Naive B cell (primary cell): ENCODE results near the gene RBL1. TPM values are rescaled to one million over a fixed set of nuclear protein-coding genes. Genes with fewer than 3 reads are reported as not detected.

Source experiments
- ATAC-seq, 2 donors: fragments of 150-1000 bp; cut with Tn5 transposase; 2 replicates each; pipeline ENCODE4 v1.10.0; 2021; ENCODE audit warnings: low read depth in 2 of 2, mild to moderate bottlenecking in 2 of 2, moderate library complexity in 2 of 2
- DNase-seq: peaks from one replicate; pipeline ENCODE4 v3.0.0; 2022
- H3K27ac Mint-ChIP-seq, 6 donors: one replicate each; pipeline ENCODE4 v1.8.0; 2020 to 2022; ENCODE audit warnings: mild to moderate bottlenecking in 6 of 6, mixed read lengths in 6 of 6, moderate library complexity in 5 of 6, inconsistent platforms in 2 of 6
- H3K27me3 Mint-ChIP-seq, 3 donors: one replicate each; pipeline ENCODE4 v1.8.0; 2021 to 2022; ENCODE audit warnings: mixed read lengths in 3 of 3, mild to moderate bottlenecking in 1 of 3
- H3K36me3 Mint-ChIP-seq, 2 donors: one replicate each; pipeline ENCODE4 v1.8.0; 2020 to 2022; ENCODE audit warnings: mixed read lengths in 2 of 2, inconsistent platforms in 1 of 2, mild to moderate bottlenecking in 1 of 2
- H3K4me1 Mint-ChIP-seq, 3 donors: one replicate each; pipeline ENCODE4 v1.8.0; 2020 to 2022; ENCODE audit warnings: mixed read lengths in 3 of 3, inconsistent platforms in 1 of 3, mild to moderate bottlenecking in 1 of 3, moderate library complexity in 1 of 3
- H3K4me3 Mint-ChIP-seq, 8 donors: one replicate each; pipeline ENCODE4 v1.8.0; 2020 to 2022; ENCODE audit warnings: mild to moderate bottlenecking in 8 of 8, mixed read lengths in 8 of 8, moderate library complexity in 8 of 8, inconsistent platforms in 2 of 8
- H3K9me3 Mint-ChIP-seq, 7 donors: one replicate each; pipeline ENCODE4 v1.8.0; 2020 to 2022; ENCODE audit warnings: mixed read lengths in 7 of 7, mild to moderate bottlenecking in 5 of 7, inconsistent platforms in 2 of 7, moderate library complexity in 1 of 7
- polyA plus RNA-seq, 6 donors: library from polyadenylated mRNA; unstranded; fragments of 300-500 nt; fragmentation: Illumina TruSeq; gene quantifications; one replicate each; pipeline ENCODE4 v1.2.3, GENCODE V29; 2021; ENCODE audit warnings: low read depth in 6 of 6

The RBL1 gene
- polyA plus RNA-seq, 6 donors from 2014 or later: 3.3 to 15.4 (median 7.0) TPM

DNA sequence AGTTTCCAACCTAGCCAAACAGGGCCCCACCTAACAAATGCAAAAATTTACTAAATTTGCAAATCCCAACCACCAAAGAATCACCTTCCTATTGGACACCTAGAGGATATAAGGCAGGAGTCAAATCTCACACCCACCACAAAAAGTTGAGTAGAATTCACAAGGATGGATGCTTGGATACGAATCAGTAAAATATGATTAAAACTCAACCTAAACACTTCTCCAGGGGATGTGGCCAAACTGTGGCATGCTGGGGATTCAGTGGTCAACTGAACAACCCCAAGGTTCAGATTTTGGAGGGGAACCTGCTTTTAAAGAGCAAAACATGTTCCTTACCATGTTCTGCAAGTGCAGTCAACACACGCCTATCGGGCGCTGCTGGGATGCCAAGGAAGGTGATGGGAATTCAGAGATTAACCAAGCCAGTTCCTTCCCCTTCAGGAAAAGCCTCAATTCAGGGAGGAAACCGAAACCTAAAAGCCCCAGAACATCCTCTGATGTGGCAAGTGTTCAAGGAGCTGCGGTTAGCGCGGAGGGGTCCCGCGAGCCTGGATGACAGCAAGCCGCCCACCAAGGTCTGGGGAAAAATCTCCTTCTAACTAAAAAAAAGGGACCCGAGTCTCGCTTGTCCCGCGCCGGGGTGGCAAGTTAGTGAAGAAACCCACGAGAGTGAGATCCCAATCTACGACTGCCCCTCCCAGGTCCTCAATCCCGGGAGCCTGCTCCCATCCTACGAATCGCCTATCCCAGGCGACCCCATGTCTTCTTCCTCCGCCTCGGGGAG lies 145.2 kb downstream of the RBL1 start:
- Mint-ChIP-seq H3K4me3 (peak overlapping the region; percentile 88 to 98 (median 97)), H3K36me3 (no peaks in the 10 kb centered on the region), H3K27ac (peak overlapping the region in 5 of 6 donors; percentile 21 to 93 (median 89)), H3K9me3 (no peaks in the 10 kb centered on the region), H3K4me1 (peaks cover 19 to 29% (median 25%) of the 10 kb centered on the region in 3 donors), H3K27me3 (no peaks in the 10 kb centered on the region)
- ATAC-seq (no peak), DNase-seq (no peak)

Other genes with a start within 250 kb of the RBL1 start
- under 1 TPM in 1 of 6 donors, not detected in 5; 0.27 TPM for gene TLDC2, start 219.9 kb downstream of the RBL1 start, polyA plus RNA-seq
- gene SAMHD1, start 144.3 kb downstream of the RBL1 start, polyA plus RNA-seq: 10 to 100 TPM; 13.8 to 25.1 (median 20.1) TPM
- gene RPN2, start 83.3 kb upstream of the RBL1 start, polyA plus RNA-seq: 100 to 1,000 TPM; 190 to 343 (median 199) TPM
- gene MROH8, start 83.6 kb upstream of the RBL1 start, polyA plus RNA-seq: 1 to 10 TPM in 5 of 6 donors, under 1 TPM in 1; 0.89 to 3.9 (median 2.2) TPM
- gene GHRH, start 165.8 kb upstream of the RBL1 start, polyA plus RNA-seq: not detected
- gene MANBAL, start 193.7 kb upstream of the RBL1 start, polyA plus RNA-seq: 10 to 100 TPM; 19.4 to 39.0 (median 25.7) TPM